K562 (cell line): Measurements from ENCODE around the gene RHOF. TPM values are rescaled to one million over a fixed set of nuclear protein-coding genes. Genes with fewer than 3 reads are reported as not detected.

Experiments used
- ARNT ChIP-seq, 2 experiments: fragments of 450-650 bp; IDR thresholded peaks; 2 replicates each; pipeline ENCODE4 v1.6.1; 2016; ENCODE audit warnings: mild to moderate bottlenecking in 1 of 2
- BCLAF1 ChIP-seq, 2 experiments: fragments of 450-650 bp in 1 of 2; IDR thresholded peaks; 2 replicates each; pipeline ENCODE4 v1.6.1; 2011 to 2017; ENCODE audit warnings: low read depth in 2 of 2, antibody characterized with exemption in 1 of 2, borderline replicate concordance in 1 of 2, low read length in 1 of 2, mild to moderate bottlenecking in 1 of 2, mixed read lengths in 1 of 2; ENCODE audit not compliant: control insufficient read depth in 1 of 2
- CHD2 ChIP-seq: IDR thresholded peaks from 2 replicates; pipeline ENCODE4 v1.6.1; 2011; ENCODE audit warnings: low read depth, low read length
- CTBP1 ChIP-seq: fragments of 450-650 bp; IDR thresholded peaks from 2 replicates; pipeline ENCODE4 v1.6.1; 2016; ENCODE audit warnings: borderline replicate concordance
- GATAD2A ChIP-seq: fragments of 450-650 bp; IDR thresholded peaks from 2 replicates; pipeline ENCODE4 v1.6.1; 2017
- GMEB1 ChIP-seq: fragments of 250-450 bp; sonication (Bioruptor Pico); IDR thresholded peaks from 2 replicates; pipeline ENCODE4 v1.4.0; 2020; ENCODE audit warnings: mild to moderate bottlenecking
- PKNOX1 ChIP-seq: fragments of 450-650 bp; IDR thresholded peaks from 2 replicates; pipeline ENCODE4 v1.6.1; 2016
- POLR2B ChIP-seq: fragments of 450-650 bp; IDR thresholded peaks from 2 replicates; pipeline ENCODE4 v1.6.1; 2018; ENCODE audit warnings: low read depth; ENCODE audit not compliant: partially characterized antibody
- PRMT5 ChIP-seq: sonication (generic); formaldehyde crosslinking; IDR thresholded peaks from 2 replicates; pipeline ENCODE4 v1.5.0; 2020; ENCODE audit warnings: missing genetic modification reagents
- ZKSCAN3 ChIP-seq: fragments of 250-450 bp; sonication (Bioruptor Pico); IDR thresholded peaks from 2 replicates; pipeline ENCODE4 v1.4.0; 2020
- ZNF277 ChIP-seq: fragments of 250-450 bp; sonication (Bioruptor Pico); IDR thresholded peaks from 2 replicates; pipeline ENCODE4 v1.8.0; 2022; ENCODE audit warnings: inconsistent platforms, mild to moderate bottlenecking, moderate library complexity, borderline replicate concordance
- ZNF41 ChIP-seq: fragments of 250-450 bp; sonication (Bioruptor Pico); conservative IDR thresholded peaks from 2 replicates; pipeline ENCODE4 v1.4.0; 2020; ENCODE audit warnings: mild to moderate bottlenecking
- ZNF551 ChIP-seq: fragments of 250-450 bp; sonication (Bioruptor Pico); IDR thresholded peaks from 2 replicates; pipeline ENCODE4 v1.5.0; 2021; ENCODE audit warnings: mild to moderate bottlenecking, moderate library complexity
- ZNF592 ChIP-seq: fragments of 450-650 bp; IDR thresholded peaks from 2 replicates; pipeline ENCODE4 v1.6.1; 2017; ENCODE audit warnings: antibody characterized with exemption, mild to moderate bottlenecking
- ZNF780A ChIP-seq: fragments of 250-450 bp; sonication (Bioruptor Pico); IDR thresholded peaks from 2 replicates; pipeline ENCODE4 v1.5.0; 2021; ENCODE audit warnings: mild to moderate bottlenecking
- ZSCAN29 ChIP-seq: fragments of 450-650 bp; IDR thresholded peaks from 2 replicates; pipeline ENCODE4 v1.6.1; 2017
- polyA plus RNA-seq, 8 experiments: library from polyadenylated mRNA; depleted of rRNA in 4 of 8; stranded (reverse) in 5 of 8; unstranded in 3 of 8; fragments of >200 nt; fragmentation: Nextera tagmentation in 2 of 8; fragmentation: Illumina TruSeq in 1 of 8; extraction: Ambion mirVana in 2 of 8; extraction: Trizol in 1 of 8; gene quantifications; 2 replicates each; pipeline versions ENCODE4 v1.2.1 to v1.2.3, GENCODE V29; 2011 to 2014; ENCODE audit warnings: inconsistent platforms in 1 of 8, missing spikeins in 1 of 8
- total RNA-seq, 7 experiments: library from RNA; depleted of rRNA in 6 of 7; stranded (reverse); fragments of >200 nt in 6 of 7; fragmentation: Illumina TruSeq in 2 of 7; extraction: Trizol in 2 of 7; gene quantifications; 2 replicates each; pipeline versions ENCODE4 v1.2.1 to v1.2.3, GENCODE V29; 2011 to 2021; ENCODE audit warnings: low replicate concordance in 1 of 7

The RHOF gene
- total and polyA plus RNA-seq, 9 of the 15 experiments (the other 6 are each of a cell fraction or from before 2014, with no cell fraction given) = 0.13 to 10.1 (median 4.0) TPM

- no peak for TF ChIP-seq GMEB1 (CRISPR knock-in tag)
- TF ChIP-seq ZSCAN29 = no peak
- TF ChIP-seq BCLAF1 (IDR thresholded peaks at IDR 0.05; ENCODE audit: borderline replicate concordance in 1 of 2, control insufficient read depth in 1 of 2, low read depth in 2 of 2, low read length in 1 of 2) = no peak
- TF ChIP-seq CTBP1 = no peak; the same call in 1 of the 2 replicates
- TF ChIP-seq ZNF592 = 0 out of 2 replicates have a peak, but pooled peaks have one; percentile 44
- TF ChIP-seq ZNF780A (CRISPR knock-in tag) = no peak
- no peak for TF ChIP-seq ZNF277 (CRISPR knock-in tag)
- TF ChIP-seq GATAD2A = no peak
- no peak for TF ChIP-seq ZNF551 (CRISPR knock-in tag)
- TF ChIP-seq ARNT (IDR thresholded peaks at IDR 0.05) = no peak
- no peak for TF ChIP-seq PRMT5 (CRISPR knock-in tag)
- TF ChIP-seq ZNF41 (CRISPR knock-in tag) = no peak
- no peak for TF ChIP-seq POLR2B
- peak; percentile 95 for TF ChIP-seq PKNOX1
- no peak for TF ChIP-seq ZKSCAN3 (CRISPR knock-in tag)
- no peak; the same call in 1 of the 2 replicates for TF ChIP-seq CHD2
Measured at GRCh38 chr12:121799156-121799841, 5.8 kb upstream of the RHOF start (continued).
